ENCODE results near the gene NTRK1.

Gene NTRK1

GRCh38 chr1:156881663-156882062 is 21.0 kb downstream of the NTRK1 start:
- no peak overlapping the region for H3K27ac ChIP-seq (ENCODE audit: extremely low read depth, low read depth, low read length)
- no peaks in the 10 kb centered on the region for H3K36me3 ChIP-seq (ENCODE audit: control insufficient read depth in 2 of 2, insufficient read depth in 1 of 2, low read length in 2 of 2)
- no peaks in the 10 kb centered on the region for H3K9me3 ChIP-seq (ENCODE audit: control insufficient read depth, insufficient read depth, low read depth, low read length)
- H3K4me3 ChIP-seq (ENCODE audit: low read depth, low read length), result no peak overlapping the region
- ChIA-PET POLR2A (no interaction called here), CTCF (interaction anchor here (1.3 to 6.8 kb wide), 2 partner anchors 9 to 156 kb away, joined by 4 to 37 read pairs; no protein-coding TSS in a partner anchor)
- H3K4me1 ChIP-seq (ENCODE audit: control insufficient read depth, insufficient read depth, low read length), result no peaks in the 10 kb centered on the region
- TF ChIP-seq, protein P1, sequence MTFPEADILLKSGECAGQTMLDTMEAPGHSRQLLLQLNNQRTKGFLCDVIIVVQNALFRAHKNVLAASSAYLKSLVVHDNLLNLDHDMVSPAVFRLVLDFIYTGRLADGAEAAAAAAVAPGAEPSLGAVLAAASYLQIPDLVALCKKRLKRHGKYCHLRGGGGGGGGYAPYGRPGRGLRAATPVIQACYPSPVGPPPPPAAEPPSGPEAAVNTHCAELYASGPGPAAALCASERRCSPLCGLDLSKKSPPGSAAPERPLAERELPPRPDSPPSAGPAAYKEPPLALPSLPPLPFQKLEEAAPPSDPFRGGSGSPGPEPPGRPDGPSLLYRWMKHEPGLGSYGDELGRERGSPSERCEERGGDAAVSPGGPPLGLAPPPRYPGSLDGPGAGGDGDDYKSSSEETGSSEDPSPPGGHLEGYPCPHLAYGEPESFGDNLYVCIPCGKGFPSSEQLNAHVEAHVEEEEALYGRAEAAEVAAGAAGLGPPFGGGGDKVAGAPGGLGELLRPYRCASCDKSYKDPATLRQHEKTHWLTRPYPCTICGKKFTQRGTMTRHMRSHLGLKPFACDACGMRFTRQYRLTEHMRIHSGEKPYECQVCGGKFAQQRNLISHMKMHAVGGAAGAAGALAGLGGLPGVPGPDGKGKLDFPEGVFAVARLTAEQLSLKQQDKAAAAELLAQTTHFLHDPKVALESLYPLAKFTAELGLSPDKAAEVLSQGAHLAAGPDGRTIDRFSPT (tag by site-specific recombination; IDR thresholded peaks at IDR 0.05), result no peak
- TF ChIP-seq GLIS2 (tag by site-specific recombination; IDR thresholded peaks at IDR 0.05) (0 out of 2 replicates have a peak, but pooled peaks have one; percentile 4), ZNF629 (tag by site-specific recombination; IDR thresholded peaks at IDR 0.05) (peak; percentile 54; the same call in 1 of the 2 replicates), ZNF398 (tag by site-specific recombination; IDR thresholded peaks at IDR 0.05) (peak; percentile 76), ZNF549 (tag by site-specific recombination; IDR thresholded peaks at IDR 0.05) (no peak), ZBTB20 (tag by site-specific recombination; IDR thresholded peaks at IDR 0.05) (no peak), GLIS1 (tag by site-specific recombination; IDR thresholded peaks at IDR 0.05) (peak; percentile 41), ATF2 (tag by site-specific recombination; IDR thresholded peaks at IDR 0.05; ENCODE audit: low read depth) (peak; percentile 76), BCL6B (tag by site-specific recombination; IDR thresholded peaks at IDR 0.05) (no peak), ZNF837 (tag by site-specific recombination; IDR thresholded peaks at IDR 0.05) (no peak), ZEB2 (tag by site-specific recombination; IDR thresholded peaks at IDR 0.05) (0 out of 2 replicates have a peak, but pooled peaks have one; percentile 47), ZNF626 (tag by site-specific recombination; IDR thresholded peaks at IDR 0.05) (no peak)
- TF ChIP-seq, protein P2, sequence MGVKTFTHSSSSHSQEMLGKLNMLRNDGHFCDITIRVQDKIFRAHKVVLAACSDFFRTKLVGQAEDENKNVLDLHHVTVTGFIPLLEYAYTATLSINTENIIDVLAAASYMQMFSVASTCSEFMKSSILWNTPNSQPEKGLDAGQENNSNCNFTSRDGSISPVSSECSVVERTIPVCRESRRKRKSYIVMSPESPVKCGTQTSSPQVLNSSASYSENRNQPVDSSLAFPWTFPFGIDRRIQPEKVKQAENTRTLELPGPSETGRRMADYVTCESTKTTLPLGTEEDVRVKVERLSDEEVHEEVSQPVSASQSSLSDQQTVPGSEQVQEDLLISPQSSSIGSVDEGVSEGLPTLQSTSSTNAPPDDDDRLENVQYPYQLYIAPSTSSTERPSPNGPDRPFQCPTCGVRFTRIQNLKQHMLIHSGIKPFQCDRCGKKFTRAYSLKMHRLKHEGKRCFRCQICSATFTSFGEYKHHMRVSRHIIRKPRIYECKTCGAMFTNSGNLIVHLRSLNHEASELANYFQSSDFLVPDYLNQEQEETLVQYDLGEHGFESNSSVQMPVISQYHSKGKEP (tag by site-specific recombination; IDR thresholded peaks at IDR 0.05), result no peak

DNA sequence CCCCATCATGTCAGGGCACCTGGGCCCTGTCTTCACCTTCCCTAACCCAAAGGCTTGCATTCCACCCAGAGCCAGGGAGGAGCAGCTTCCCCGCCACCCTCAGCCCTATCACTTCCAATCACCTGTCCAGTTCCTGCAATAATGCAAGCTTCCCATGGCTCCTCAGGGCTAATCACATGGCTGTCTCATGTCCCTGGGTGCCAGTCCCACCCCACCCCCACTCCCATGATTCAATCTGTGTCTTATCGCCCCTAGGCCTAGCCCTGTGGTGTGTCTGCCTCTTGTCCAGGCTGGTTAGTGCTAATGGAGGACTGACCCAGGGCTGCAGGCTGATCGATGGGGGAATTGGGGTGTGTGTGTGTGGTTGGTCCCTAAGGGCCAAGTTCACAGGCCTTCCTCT is 21.9 kb downstream of the NTRK1 start:
- POLR2A ChIA-PET, result no interaction called here
- H3K27ac ChIP-seq (ENCODE audit: extremely low read depth, low read depth, low read length), result no peak overlapping the region
- H3K4me3 ChIP-seq (ENCODE audit: low read depth, low read length), result no peak overlapping the region
- H3K36me3 ChIP-seq (ENCODE audit: control insufficient read depth in 2 of 2, insufficient read depth in 1 of 2, low read length in 2 of 2), result no peaks in the 10 kb centered on the region
- TF ChIP-seq EGR2 (tag by site-specific recombination; IDR thresholded peaks at IDR 0.05; ENCODE audit: low read depth), result no peak
- no peak for TF ChIP-seq ZNF521 (tag by site-specific recombination; IDR thresholded peaks at IDR 0.05)
- TF ChIP-seq ZBTB48 (tag by site-specific recombination; IDR thresholded peaks at IDR 0.05), result 0 out of 2 replicates have a peak, but pooled peaks have one; percentile 19
- no peaks in the 10 kb centered on the region for H3K9me3 ChIP-seq (ENCODE audit: control insufficient read depth, insufficient read depth, low read depth, low read length)
- no peaks in the 10 kb centered on the region for H3K4me1 ChIP-seq (ENCODE audit: control insufficient read depth, insufficient read depth, low read length)
- CTCF ChIA-PET, result interaction anchor here (0.7 to 6.8 kb wide), 4 partner anchors 9 to 191 kb away, joined by 3 to 37 read pairs (median 8); partner anchors contain the start of gene NTRK1

All from HEK293 (cell line).